Coronary artery (tissue), 2 donors: ENCODE data around the gene MAU2.
A peak's percentile ranks its signal among the peaks of the same experiment; 100 is the strongest.

Experiments used
- DNase-seq: peaks from one replicate; pipeline ENCODE4 v3.0.0-alpha.2; 2017; ENCODE audit warnings: low spot score
- H3K27ac ChIP-seq, 2 donors: fragments of 200-600 bp; sonication (generic); one replicate each; pipeline ENCODE4 v1.5.1; 2016 to 2019
- H3K4me3 ChIP-seq: fragments of 200-600 bp; sonication (generic); 2 replicates; pipeline ENCODE4 v1.5.1; 2016; ENCODE audit warnings: mild to moderate bottlenecking, moderate library complexity
- TF ChIP-seq, protein P1 (sequence below): fragments of 200-600 bp; sonication (generic); IDR thresholded peaks from one replicate; pipeline ENCODE4 v1.5.1; 2019; ENCODE audit warnings: antibody characterized with exemption

The MAU2 gene

DNA sequence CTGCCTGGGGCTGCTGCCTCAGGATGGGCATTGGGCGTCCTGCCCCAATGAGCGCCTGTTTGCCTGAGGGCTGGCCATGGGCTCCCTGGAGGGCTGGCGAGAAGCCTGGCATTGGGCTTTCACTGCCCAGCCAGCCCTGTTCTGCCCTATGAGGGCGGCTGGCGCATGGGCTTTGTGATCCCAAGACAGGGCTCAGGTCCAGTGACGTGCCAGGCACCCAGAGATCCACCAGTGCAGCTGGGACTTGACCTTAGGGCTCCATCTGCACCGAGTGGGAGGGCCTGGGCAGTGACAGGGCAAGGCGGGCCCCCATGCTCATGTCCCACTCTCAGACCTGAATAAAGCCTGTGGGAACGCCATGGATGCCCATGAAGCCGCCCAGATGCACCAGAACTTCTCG is 34.3 kb downstream of the MAU2 start:
- H3K4me3 ChIP-seq: no peak overlapping the region
- no peak overlapping the region for H3K27ac ChIP-seq
- TF ChIP-seq, protein P1, sequence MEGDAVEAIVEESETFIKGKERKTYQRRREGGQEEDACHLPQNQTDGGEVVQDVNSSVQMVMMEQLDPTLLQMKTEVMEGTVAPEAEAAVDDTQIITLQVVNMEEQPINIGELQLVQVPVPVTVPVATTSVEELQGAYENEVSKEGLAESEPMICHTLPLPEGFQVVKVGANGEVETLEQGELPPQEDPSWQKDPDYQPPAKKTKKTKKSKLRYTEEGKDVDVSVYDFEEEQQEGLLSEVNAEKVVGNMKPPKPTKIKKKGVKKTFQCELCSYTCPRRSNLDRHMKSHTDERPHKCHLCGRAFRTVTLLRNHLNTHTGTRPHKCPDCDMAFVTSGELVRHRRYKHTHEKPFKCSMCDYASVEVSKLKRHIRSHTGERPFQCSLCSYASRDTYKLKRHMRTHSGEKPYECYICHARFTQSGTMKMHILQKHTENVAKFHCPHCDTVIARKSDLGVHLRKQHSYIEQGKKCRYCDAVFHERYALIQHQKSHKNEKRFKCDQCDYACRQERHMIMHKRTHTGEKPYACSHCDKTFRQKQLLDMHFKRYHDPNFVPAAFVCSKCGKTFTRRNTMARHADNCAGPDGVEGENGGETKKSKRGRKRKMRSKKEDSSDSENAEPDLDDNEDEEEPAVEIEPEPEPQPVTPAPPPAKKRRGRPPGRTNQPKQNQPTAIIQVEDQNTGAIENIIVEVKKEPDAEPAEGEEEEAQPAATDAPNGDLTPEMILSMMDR: no peak
- no peak for DNase-seq

DNA sequence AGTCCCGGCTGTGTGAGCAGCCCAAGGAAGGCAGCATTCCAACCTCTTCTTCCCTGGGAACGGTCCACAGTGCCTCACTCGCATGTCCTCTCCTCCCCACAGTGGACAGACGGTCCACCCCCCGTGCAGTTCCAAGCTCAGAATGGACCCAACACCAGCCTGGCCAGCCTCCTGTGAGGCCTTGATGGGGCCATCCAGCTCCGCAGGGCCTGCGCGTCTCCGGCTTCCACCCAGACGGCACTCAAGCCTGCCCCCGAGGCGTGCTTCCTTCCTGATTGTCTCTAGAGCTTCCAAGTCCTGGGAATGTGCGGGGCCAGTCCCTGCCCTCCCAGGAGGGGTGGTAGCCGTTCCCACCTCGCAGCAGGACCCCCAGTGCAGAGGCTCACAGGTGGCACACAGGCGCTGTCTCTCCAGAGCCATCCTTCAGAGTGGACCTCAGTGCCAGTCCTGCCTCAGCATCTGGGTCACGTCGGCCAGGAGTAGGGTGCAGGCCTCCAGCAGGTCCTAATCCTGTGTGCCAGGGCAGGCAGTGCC is 35.0 kb downstream of the MAU2 start:
- DNase-seq: no peak
- TF ChIP-seq, protein P1: no peak
- Histone ChIP-seq H3K4me3 (no peak overlapping the region), H3K27ac (no peak overlapping the region)

DNA sequence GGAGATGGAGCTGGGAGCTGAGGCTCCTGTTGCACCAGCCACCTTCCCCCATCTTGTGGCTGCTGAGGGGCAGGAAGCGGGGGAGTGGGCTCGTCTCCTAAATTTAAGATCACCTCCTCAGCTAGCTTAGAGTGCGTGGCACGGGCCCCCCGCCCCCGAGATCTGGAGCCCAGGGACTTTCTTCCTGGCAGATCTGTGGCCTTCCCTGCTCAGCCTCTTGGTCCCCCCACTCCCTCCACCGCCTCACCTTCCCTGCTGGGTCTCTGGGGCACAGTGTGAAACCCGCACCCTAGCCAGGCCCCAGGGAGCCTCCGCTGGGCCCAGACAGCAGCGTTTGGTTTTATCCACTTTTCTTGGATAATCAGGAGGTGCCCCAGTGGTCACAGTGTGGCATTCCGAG is 35.9 kb downstream of the MAU2 start:
- DNase-seq: no peak
- Histone ChIP-seq H3K27ac (no peak overlapping the region), H3K4me3 (no peak overlapping the region)
- TF ChIP-seq, protein P1: no peak

DNA sequence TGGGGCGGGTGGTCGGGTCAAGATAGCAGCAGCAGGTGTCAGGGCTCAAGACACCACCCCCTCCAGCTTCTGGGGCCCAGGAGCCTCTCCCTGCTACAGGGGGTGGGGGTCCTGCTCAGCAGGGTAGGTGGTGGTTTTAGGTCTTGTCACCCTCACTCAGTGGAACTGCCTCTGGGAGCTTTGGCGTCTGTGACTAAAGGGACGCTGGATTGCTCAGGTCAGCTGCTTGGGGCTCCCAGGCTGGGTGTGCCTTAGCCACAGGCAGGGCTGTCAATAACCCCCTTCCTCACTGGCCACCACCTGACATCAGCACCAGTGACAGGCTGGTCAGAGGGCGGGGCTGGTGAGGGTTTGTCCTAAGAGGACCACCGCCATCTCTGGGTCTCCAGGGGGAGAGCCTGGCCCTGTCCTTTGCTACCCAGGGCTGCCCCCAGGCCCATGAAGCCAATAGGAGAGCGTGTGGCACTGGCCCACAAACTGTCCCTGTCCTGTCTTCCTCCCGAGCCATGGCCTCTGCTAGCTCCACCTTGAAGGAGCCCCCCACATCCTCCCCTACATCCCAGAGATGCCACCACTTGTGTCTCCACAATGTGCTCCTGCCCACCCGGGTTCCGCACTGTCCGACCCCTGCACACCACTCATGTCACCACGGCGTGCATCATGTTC is 36.4 kb downstream of the MAU2 start:
- no peak for DNase-seq
- no peak overlapping the region for H3K27ac ChIP-seq

DNA sequence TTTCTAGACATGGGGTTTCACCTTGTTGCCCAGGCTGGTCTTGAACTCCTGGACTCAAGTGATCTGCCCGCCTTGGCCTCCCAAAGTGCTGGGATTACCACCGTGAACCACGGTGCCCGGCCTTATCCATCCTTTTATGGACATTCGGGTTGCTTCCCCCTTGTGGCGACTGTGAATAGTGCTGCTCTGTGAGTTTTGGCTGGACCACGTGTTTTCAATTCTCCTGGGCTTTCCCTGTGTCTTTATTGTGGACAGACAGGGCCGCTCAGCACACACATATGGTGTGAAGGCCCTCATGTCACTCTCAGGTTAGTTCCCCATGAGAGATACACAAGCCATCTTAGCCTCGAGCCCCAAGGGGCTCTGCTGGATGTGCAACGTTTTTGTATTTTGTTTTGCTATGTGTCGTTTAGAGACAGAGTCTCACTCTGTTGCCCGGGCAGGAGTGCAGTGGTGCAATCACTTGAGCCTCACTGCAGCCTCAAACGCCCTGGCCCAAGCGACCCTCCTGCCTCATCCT is 40.5 kb downstream of the MAU2 start:
- Histone ChIP-seq H3K27ac (peak overlapping the region in 1 of 2 donors; percentile 20), H3K4me3 (peak overlapping the region; percentile 13)
- DNase-seq: peak; percentile 84
- TF ChIP-seq, protein P1: peak; percentile 78

More for the DNA sequence above, 36.4 kb downstream of the MAU2 start:
- TF ChIP-seq, protein P1: no peak
- H3K4me3 ChIP-seq: no peak overlapping the region

DNA sequence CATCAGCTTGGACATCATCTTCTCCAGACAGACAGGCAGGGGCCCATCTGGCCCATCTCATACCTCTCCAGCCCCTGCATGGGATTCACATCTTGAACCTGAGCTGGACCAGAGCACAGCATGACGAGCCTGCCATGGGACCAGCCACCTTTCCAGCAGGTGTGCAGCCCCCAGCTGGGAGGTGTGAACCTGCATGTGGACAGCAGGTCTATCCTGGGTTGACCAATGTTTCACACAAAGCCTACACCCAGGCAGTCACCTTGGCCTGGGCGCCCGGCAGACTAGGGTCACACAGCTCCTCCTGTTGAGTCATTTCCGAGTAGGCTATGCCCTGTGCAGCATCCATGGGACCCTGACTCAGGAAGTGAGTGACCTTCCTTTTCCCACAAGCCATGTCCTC is 41.4 kb downstream of the MAU2 start:
- Histone ChIP-seq H3K27ac (peak overlapping the region in 1 of 2 donors; percentile 13), H3K4me3 (no peak overlapping the region)
- TF ChIP-seq, protein P1: no peak

More for the DNA sequence above, 41.4 kb downstream of the MAU2 start:
- DNase-seq: no peak
